HepG2 (cell line): ENCODE results near the gene NAALADL1. TPM values are rescaled to one million over a fixed set of nuclear protein-coding genes. Genes with fewer than 3 reads are reported as not detected.

Experiments
- ASH2L ChIP-seq: fragments of 300-600, 200-600 bp; sonication (generic); IDR thresholded peaks from 2 replicates; pipeline ENCODE4 v1.7.0; 2017; ENCODE audit warnings: low read depth, mild to moderate bottlenecking, moderate library complexity, mixed read lengths, low read length; ENCODE audit not compliant: insufficient read length
- DMTF1 ChIP-seq: sonication (generic); formaldehyde crosslinking; IDR thresholded peaks from 2 replicates; pipeline ENCODE4 v1.4.0; 2020; ENCODE audit warnings: mild to moderate bottlenecking, missing genetic modification reagents
- DNMT3B ChIP-seq: conservative IDR thresholded peaks from 2 replicates; pipeline ENCODE4 v1.6.1; 2016; ENCODE audit warnings: missing biosample characterization, control low read depth
- EHMT2 ChIP-seq: fragments of 200-600 bp; sonication (generic); IDR thresholded peaks from 2 replicates; pipeline ENCODE4 v1.7.0; 2017; ENCODE audit warnings: antibody characterized with exemption, low read depth, low read length, borderline replicate concordance
- FUBP1 ChIP-seq: sonication (generic); formaldehyde crosslinking; IDR thresholded peaks from 2 replicates; pipeline ENCODE4 v1.5.1; 2020; ENCODE audit warnings: missing genetic modification reagents, mild to moderate bottlenecking, borderline replicate concordance
- HNF4G ChIP-seq, 2 experiments: sonication (generic) in 1 of 2; formaldehyde crosslinking in 1 of 2; IDR thresholded peaks; 2 replicates each; pipeline versions ENCODE4 v1.4.0 to v1.6.1; 2011 to 2020; ENCODE audit warnings: borderline replicate concordance in 2 of 2, low read depth in 2 of 2, mild to moderate bottlenecking in 2 of 2, low read length in 1 of 2, missing genetic modification reagents in 1 of 2, moderate library complexity in 1 of 2
- KDM2A ChIP-seq: sonication (generic); formaldehyde crosslinking; IDR thresholded peaks from 2 replicates; pipeline ENCODE4 v1.4.0; 2020; ENCODE audit warnings: low read depth, missing genetic modification reagents, borderline replicate concordance
- KDM5B ChIP-seq: sonication (generic); formaldehyde crosslinking; IDR thresholded peaks from 2 replicates; pipeline ENCODE4 v1.4.0; 2020; ENCODE audit warnings: missing genetic modification reagents, mild to moderate bottlenecking, borderline replicate concordance
- MATR3 ChIP-seq: sonication (generic); formaldehyde crosslinking; IDR thresholded peaks from 2 replicates; pipeline ENCODE4 v1.4.0; 2020; ENCODE audit warnings: missing genetic modification reagents
- MTF1 ChIP-seq: sonication (generic); formaldehyde crosslinking; IDR thresholded peaks from 2 replicates; pipeline ENCODE4 v1.5.0; 2020; ENCODE audit warnings: missing genetic modification reagents
- MZF1 ChIP-seq: sonication (generic); formaldehyde crosslinking; IDR thresholded peaks from 2 replicates; pipeline ENCODE4 v1.8.1; 2023; ENCODE audit warnings: mild to moderate bottlenecking, missing genetic modification reagents, borderline replicate concordance
- NFE2L1 ChIP-seq: sonication (generic); formaldehyde crosslinking; IDR thresholded peaks from 2 replicates; pipeline ENCODE4 v1.4.0; 2020; ENCODE audit warnings: missing genetic modification reagents, mild to moderate bottlenecking, borderline replicate concordance
- POLR2G ChIP-seq: fragments of 200-400 bp; formaldehyde crosslinking; IDR thresholded peaks from 2 replicates; pipeline ENCODE4 v1.6.1; 2018; ENCODE audit warnings: mild to moderate bottlenecking, low read depth, low read length, moderate library complexity
- RBM39 ChIP-seq: fragments of 200-400 bp; formaldehyde crosslinking; IDR thresholded peaks from one replicate; pipeline ENCODE4 v1.6.1; 2018; ENCODE audit warnings: antibody characterized with exemption, mild to moderate bottlenecking, low read depth, low read length; ENCODE audit not compliant: poor library complexity, severe bottlenecking
- SMYD3 ChIP-seq: sonication (generic); formaldehyde crosslinking; IDR thresholded peaks from 2 replicates; pipeline ENCODE4 v1.8.1; 2023; ENCODE audit warnings: mild to moderate bottlenecking, missing genetic modification reagents
- SOX6 ChIP-seq, 2 experiments: fragments of 450-650 bp in 1 of 2; sonication (generic) in 1 of 2; formaldehyde crosslinking in 1 of 2; IDR thresholded peaks; 2 replicates each; pipeline versions ENCODE4 v1.4.0 to v1.6.1; 2017 to 2020; ENCODE audit warnings: antibody characterized with exemption in 1 of 2, mild to moderate bottlenecking in 1 of 2, missing genetic modification reagents in 1 of 2
- ZBTB42 ChIP-seq: sonication (generic); formaldehyde crosslinking; IDR thresholded peaks from 2 replicates; pipeline ENCODE4 v1.5.0; 2020; ENCODE audit warnings: mild to moderate bottlenecking, missing genetic modification reagents
- ZFP36L2 ChIP-seq: sonication (generic); formaldehyde crosslinking; IDR thresholded peaks from 2 replicates; pipeline ENCODE4 v1.4.0; 2020; ENCODE audit warnings: missing genetic modification reagents
- ZNF143 ChIP-seq: sonication (generic); formaldehyde crosslinking; IDR thresholded peaks from 2 replicates; pipeline ENCODE4 v1.4.0; 2020; ENCODE audit warnings: missing genetic modification reagents
- ZNF33A ChIP-seq: sonication (generic); formaldehyde crosslinking; IDR thresholded peaks from 2 replicates; pipeline ENCODE4 v1.5.1; 2020; ENCODE audit warnings: missing genetic modification reagents, mild to moderate bottlenecking, moderate library complexity, borderline replicate concordance
- ZNF543 ChIP-seq: sonication (generic); formaldehyde crosslinking; IDR thresholded peaks from 2 replicates; pipeline ENCODE4 v1.4.0; 2020; ENCODE audit warnings: mild to moderate bottlenecking, missing genetic modification reagents
- ZNF737 ChIP-seq: sonication (generic); formaldehyde crosslinking; IDR thresholded peaks from 2 replicates; pipeline ENCODE4 v1.5.0; 2020; ENCODE audit warnings: missing genetic modification reagents, mild to moderate bottlenecking, borderline replicate concordance
- polyA plus RNA-seq, 8 experiments: library from polyadenylated mRNA; depleted of rRNA in 3 of 8; stranded (reverse) in 7 of 8; unstranded in 1 of 8; fragments of >200 nt; fragmentation: Illumina TruSeq in 4 of 8; extraction: Trizol in 4 of 8; gene quantifications; 2 replicates each; pipeline versions ENCODE4 v1.2.1 to v1.2.3, GENCODE V29; 2011 to 2016; ENCODE audit warnings: low read depth in 4 of 8, missing spikeins in 1 of 8, mixed read lengths in 1 of 8; ENCODE audit not compliant: insufficient read depth in 1 of 8
- total RNA-seq, 5 experiments: library from RNA; depleted of rRNA; stranded (reverse); fragments of >200 nt; fragmentation: Illumina TruSeq; extraction: Trizol; gene quantifications; 2 replicates each; pipeline ENCODE4 v1.2.3, GENCODE V29; 2016; ENCODE audit warnings: low read depth in 1 of 5
- TF ChIP-seq, protein P1 (sequence below): sonication (generic); formaldehyde crosslinking; IDR thresholded peaks from 2 replicates; pipeline ENCODE4 v1.5.1; 2020; ENCODE audit warnings: mild to moderate bottlenecking, missing genetic modification reagents, moderate library complexity

NAALADL1 gene
- total and polyA plus RNA-seq, 2 of the 13 experiments (the other 11 are each of a cell fraction or from before 2014, with no cell fraction given), result 9.3 to 33.9 TPM

DNA sequence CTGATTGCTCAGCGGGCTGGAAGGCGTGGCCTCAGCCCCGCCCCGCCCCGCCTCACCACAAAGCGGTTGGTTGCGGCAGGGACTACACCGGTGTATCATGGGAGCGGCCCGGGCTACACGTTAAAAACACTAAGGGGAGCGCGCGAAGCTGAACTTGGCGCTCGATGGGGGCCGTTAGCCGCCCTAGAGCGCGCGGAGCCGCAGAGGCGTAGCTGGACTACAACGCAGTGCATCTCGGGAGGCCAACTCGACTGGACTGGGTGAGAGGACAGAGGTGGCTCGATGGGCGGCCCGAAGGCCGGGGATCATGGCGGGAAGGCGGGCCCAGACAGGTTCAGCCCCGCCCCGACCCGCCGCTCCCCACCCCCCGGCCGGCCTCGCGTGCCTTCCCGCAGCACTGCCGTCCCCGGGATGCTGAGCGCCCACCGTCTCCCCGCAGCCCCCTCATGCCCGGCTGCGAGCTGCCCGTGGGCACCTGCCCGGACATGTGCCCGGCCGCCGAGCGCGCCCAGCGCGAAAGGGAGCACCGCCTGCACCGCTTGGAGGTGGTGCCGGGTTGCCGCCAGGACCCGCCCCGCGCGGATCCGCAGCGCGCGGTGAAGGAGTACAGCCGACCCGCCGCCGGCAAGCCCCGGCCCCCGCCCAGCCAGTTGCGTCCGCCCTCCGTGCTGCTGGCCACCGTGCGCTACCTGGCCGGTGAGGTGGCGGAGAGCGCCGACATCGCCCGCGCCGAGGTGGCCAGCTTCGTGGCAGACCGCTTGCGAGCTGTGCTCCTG lies 17.3 kb downstream of the NAALADL1 start, which contains the start of gene SAC3D1 (continued):
- peak; percentile 69 for TF ChIP-seq POLR2G
- no peak for TF ChIP-seq HNF4G (IDR thresholded peaks at IDR 0.05; ENCODE audit: borderline replicate concordance, low read depth, low read length)
- TF ChIP-seq HNF4G (CRISPR knock-in tag; IDR thresholded peaks at IDR 0.05; ENCODE audit: borderline replicate concordance, low read depth), result no peak
- no peak for TF ChIP-seq FUBP1 (CRISPR knock-in tag)
- TF ChIP-seq NFE2L1 (CRISPR knock-in tag), result no peak
- no peak for TF ChIP-seq RBM39
- TF ChIP-seq ASH2L, result peak; percentile 71
- TF ChIP-seq ZBTB42 (CRISPR knock-in tag), result no peak
- no peak for TF ChIP-seq EHMT2
- no peak for TF ChIP-seq MTF1 (CRISPR knock-in tag)
- TF ChIP-seq DNMT3B (CRISPR knock-in tag), result no peak
- TF ChIP-seq, protein P1, sequence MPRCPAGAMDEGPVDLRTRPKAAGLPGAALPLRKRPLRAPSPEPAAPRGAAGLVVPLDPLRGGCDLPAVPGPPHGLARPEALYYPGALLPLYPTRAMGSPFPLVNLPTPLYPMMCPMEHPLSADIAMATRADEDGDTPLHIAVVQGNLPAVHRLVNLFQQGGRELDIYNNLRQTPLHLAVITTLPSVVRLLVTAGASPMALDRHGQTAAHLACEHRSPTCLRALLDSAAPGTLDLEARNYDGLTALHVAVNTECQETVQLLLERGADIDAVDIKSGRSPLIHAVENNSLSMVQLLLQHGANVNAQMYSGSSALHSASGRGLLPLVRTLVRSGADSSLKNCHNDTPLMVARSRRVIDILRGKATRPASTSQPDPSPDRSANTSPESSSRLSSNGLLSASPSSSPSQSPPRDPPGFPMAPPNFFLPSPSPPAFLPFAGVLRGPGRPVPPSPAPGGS (CRISPR knock-in tag), result peak; percentile 68
- TF ChIP-seq ZNF543, result peak; percentile 55; the same call in 1 of the 2 replicates
- no peak for TF ChIP-seq ZNF737
- TF ChIP-seq KDM5B (CRISPR knock-in tag), result peak; percentile 68; the same call in 1 of the 2 replicates
- no peak for TF ChIP-seq ZFP36L2
- TF ChIP-seq MZF1 (CRISPR knock-in tag), result no peak
- no peak for TF ChIP-seq DMTF1 (CRISPR knock-in tag)
- TF ChIP-seq ZNF33A (CRISPR knock-in tag), result no peak
- peak; percentile 96 for TF ChIP-seq KDM2A (CRISPR knock-in tag)
- TF ChIP-seq ZNF143 (CRISPR knock-in tag), result peak; percentile 90
- no peak for TF ChIP-seq MATR3
- no peak for TF ChIP-seq SOX6 (IDR thresholded peaks at IDR 0.05)
- peak; percentile 66 for TF ChIP-seq SOX6 (CRISPR knock-in tag; IDR thresholded peaks at IDR 0.05)
- TF ChIP-seq SMYD3 (CRISPR knock-in tag), result no peak
